HepG2 (cell line): Measurements from ENCODE around the gene HLF. TPM values are rescaled to one million over a fixed set of nuclear protein-coding genes. Genes with fewer than 3 reads are reported as not detected.
A peak's percentile ranks its signal among the peaks of the same experiment; 100 is the strongest.

ENCODE experiments used
- CBX5 ChIP-seq: sonication (generic); formaldehyde crosslinking; IDR thresholded peaks from 2 replicates; pipeline ENCODE4 v1.4.0; 2020; ENCODE audit warnings: missing genetic modification reagents, borderline replicate concordance
- CSRNP2 ChIP-seq: sonication (generic); formaldehyde crosslinking; conservative IDR thresholded peaks from 2 replicates; pipeline ENCODE4 v1.8.0; 2022; ENCODE audit warnings: low read depth, missing genetic modification reagents
- GLI4 ChIP-seq: sonication (generic); formaldehyde crosslinking; IDR thresholded peaks from 2 replicates; pipeline ENCODE4 v1.5.1; 2020; ENCODE audit warnings: missing genetic modification reagents, mild to moderate bottlenecking, moderate library complexity, borderline replicate concordance
- HMGXB4 ChIP-seq, 2 experiments: sonication (generic) in 1 of 2; formaldehyde crosslinking in 1 of 2; IDR thresholded peaks; 2 replicates each; pipeline versions ENCODE4 v1.4.0 to v1.6.1; 2018 to 2020; ENCODE audit warnings: missing genetic modification reagents in 2 of 2, borderline replicate concordance in 1 of 2, low read depth in 1 of 2, mild to moderate bottlenecking in 1 of 2, missing biosample characterization in 1 of 2
- KDM5A ChIP-seq: fragments of 200-600 bp; sonication (generic); IDR thresholded peaks from 2 replicates; pipeline ENCODE4 v1.7.0; 2018; ENCODE audit warnings: antibody characterized with exemption, mild to moderate bottlenecking, low read length, borderline replicate concordance
- MAFG ChIP-seq: sonication (generic); formaldehyde crosslinking; IDR thresholded peaks from 2 replicates; pipeline ENCODE4 v1.5.1; 2020; ENCODE audit warnings: mild to moderate bottlenecking, missing genetic modification reagents
- MEF2D ChIP-seq: sonication (generic); formaldehyde crosslinking; IDR thresholded peaks from 2 replicates; pipeline ENCODE4 v1.5.1; 2020; ENCODE audit warnings: mild to moderate bottlenecking, missing genetic modification reagents
- NR3C1 ChIP-seq: sonication (generic); formaldehyde crosslinking; IDR thresholded peaks from 2 replicates; pipeline ENCODE4 v1.4.0; 2020; ENCODE audit warnings: missing genetic modification reagents
- RBM22 ChIP-seq: fragments of 200-400 bp; formaldehyde crosslinking; optimal IDR thresholded peaks from 2 replicates; pipeline ENCODE3; 2017; ENCODE audit warnings: mild to moderate bottlenecking, low read length, moderate library complexity
- SKI ChIP-seq: fragments of 450-650 bp; IDR thresholded peaks from one replicate; pipeline ENCODE4 v1.6.1; 2018; ENCODE audit warnings: mild to moderate bottlenecking; ENCODE audit not compliant: partially characterized antibody
- TAF1 ChIP-seq: sonication (generic); formaldehyde crosslinking; IDR thresholded peaks from 2 replicates; pipeline ENCODE4 v1.4.0; 2020; ENCODE audit warnings: missing genetic modification reagents
- YEATS4 ChIP-seq: sonication (generic); formaldehyde crosslinking; IDR thresholded peaks from 2 replicates; pipeline ENCODE4 v1.4.0; 2020; ENCODE audit warnings: missing genetic modification reagents, borderline replicate concordance
- ZC3H13 ChIP-seq: sonication (generic); formaldehyde crosslinking; IDR thresholded peaks from 2 replicates; pipeline ENCODE4 v1.8.1; 2023; ENCODE audit warnings: mild to moderate bottlenecking, missing genetic modification reagents, moderate library complexity
- ZFP90 ChIP-seq: sonication (generic); formaldehyde crosslinking; IDR thresholded peaks from 2 replicates; pipeline ENCODE4 v1.8.0; 2022; ENCODE audit warnings: missing genetic modification reagents, mild to moderate bottlenecking, inconsistent platforms, borderline replicate concordance
- ZNF598 ChIP-seq: sonication (generic); formaldehyde crosslinking; IDR thresholded peaks from 2 replicates; pipeline ENCODE4 v1.5.1; 2020; ENCODE audit warnings: mild to moderate bottlenecking, missing genetic modification reagents, borderline replicate concordance
- polyA plus RNA-seq, 8 experiments: library from polyadenylated mRNA; depleted of rRNA in 3 of 8; stranded (reverse) in 7 of 8; unstranded in 1 of 8; fragments of >200 nt; fragmentation: Illumina TruSeq in 4 of 8; extraction: Trizol in 4 of 8; gene quantifications; 2 replicates each; pipeline versions ENCODE4 v1.2.1 to v1.2.3, GENCODE V29; 2011 to 2016; ENCODE audit warnings: low read depth in 4 of 8, missing spikeins in 1 of 8, mixed read lengths in 1 of 8; ENCODE audit not compliant: insufficient read depth in 1 of 8
- total RNA-seq, 5 experiments: library from RNA; depleted of rRNA; stranded (reverse); fragments of >200 nt; fragmentation: Illumina TruSeq; extraction: Trizol; gene quantifications; 2 replicates each; pipeline ENCODE4 v1.2.3, GENCODE V29; 2016; ENCODE audit warnings: low read depth in 1 of 5
- TF ChIP-seq, protein P1 (sequence below): sonication (generic); formaldehyde crosslinking; IDR thresholded peaks from 2 replicates; pipeline ENCODE4 v1.4.0; 2020; ENCODE audit warnings: missing genetic modification reagents
- TF ChIP-seq, protein P2 (sequence below): sonication (generic); formaldehyde crosslinking; IDR thresholded peaks from 2 replicates; pipeline ENCODE4 v1.4.0; 2020; ENCODE audit warnings: missing genetic modification reagents, borderline replicate concordance

HLF gene
- total and polyA plus RNA-seq, 2 of the 13 experiments (the other 11 are each of a cell fraction or from before 2014, with no cell fraction given) = 202 to 346 TPM

GRCh38 chr17:55272711-55273578 is 8.2 kb downstream of the HLF start (continued):
- TF ChIP-seq, protein P1, sequence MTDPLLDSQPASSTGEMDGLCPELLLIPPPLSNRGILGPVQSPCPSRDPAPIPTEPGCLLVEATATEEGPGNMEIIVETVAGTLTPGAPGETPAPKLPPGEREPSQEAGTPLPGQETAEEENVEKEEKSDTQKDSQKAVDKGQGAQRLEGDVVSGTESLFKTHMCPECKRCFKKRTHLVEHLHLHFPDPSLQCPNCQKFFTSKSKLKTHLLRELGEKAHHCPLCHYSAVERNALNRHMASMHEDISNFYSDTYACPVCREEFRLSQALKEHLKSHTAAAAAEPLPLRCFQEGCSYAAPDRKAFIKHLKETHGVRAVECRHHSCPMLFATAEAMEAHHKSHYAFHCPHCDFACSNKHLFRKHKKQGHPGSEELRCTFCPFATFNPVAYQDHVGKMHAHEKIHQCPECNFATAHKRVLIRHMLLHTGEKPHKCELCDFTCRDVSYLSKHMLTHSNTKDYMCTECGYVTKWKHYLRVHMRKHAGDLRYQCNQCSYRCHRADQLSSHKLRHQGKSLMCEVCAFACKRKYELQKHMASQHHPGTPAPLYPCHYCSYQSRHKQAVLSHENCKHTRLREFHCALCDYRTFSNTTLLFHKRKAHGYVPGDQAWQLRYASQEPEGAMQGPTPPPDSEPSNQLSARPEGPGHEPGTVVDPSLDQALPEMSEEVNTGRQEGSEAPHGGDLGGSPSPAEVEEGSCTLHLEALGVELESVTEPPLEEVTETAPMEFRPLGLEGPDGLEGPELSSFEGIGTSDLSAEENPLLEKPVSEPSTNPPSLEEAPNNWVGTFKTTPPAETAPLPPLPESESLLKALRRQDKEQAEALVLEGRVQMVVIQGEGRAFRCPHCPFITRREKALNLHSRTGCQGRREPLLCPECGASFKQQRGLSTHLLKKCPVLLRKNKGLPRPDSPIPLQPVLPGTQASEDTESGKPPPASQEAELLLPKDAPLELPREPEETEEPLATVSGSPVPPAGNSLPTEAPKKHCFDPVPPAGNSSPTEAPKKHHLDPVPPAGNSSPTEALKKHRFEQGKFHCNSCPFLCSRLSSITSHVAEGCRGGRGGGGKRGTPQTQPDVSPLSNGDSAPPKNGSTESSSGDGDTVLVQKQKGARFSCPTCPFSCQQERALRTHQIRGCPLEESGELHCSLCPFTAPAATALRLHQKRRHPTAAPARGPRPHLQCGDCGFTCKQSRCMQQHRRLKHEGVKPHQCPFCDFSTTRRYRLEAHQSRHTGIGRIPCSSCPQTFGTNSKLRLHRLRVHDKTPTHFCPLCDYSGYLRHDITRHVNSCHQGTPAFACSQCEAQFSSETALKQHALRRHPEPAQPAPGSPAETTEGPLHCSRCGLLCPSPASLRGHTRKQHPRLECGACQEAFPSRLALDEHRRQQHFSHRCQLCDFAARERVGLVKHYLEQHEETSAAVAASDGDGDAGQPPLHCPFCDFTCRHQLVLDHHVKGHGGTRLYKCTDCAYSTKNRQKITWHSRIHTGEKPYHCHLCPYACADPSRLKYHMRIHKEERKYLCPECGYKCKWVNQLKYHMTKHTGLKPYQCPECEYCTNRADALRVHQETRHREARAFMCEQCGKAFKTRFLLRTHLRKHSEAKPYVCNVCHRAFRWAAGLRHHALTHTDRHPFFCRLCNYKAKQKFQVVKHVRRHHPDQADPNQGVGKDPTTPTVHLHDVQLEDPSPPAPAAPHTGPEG = no peak; the same call in 1 of the 2 replicates
- TF ChIP-seq KDM5A (no peak), HMGXB4 (CRISPR knock-in tag; IDR thresholded peaks at IDR 0.05; ENCODE audit: borderline replicate concordance in 1 of 2, low read depth in 1 of 2) (no peak; a peak in 1 of 4 replicates), ZFP90 (0 out of 2 replicates have a peak, but pooled peaks have one; percentile 1), MAFG (CRISPR knock-in tag) (no peak), RBM22 (peak; percentile 80), MEF2D (no peak), YEATS4 (CRISPR knock-in tag) (0 out of 2 replicates have a peak, but pooled peaks have one; percentile 48), CSRNP2 (CRISPR knock-in tag) (no peak), GLI4 (no peak), ZNF598 (no peak), ZC3H13 (no peak; the same call in 1 of the 2 replicates), TAF1 (CRISPR knock-in tag) (0 out of 2 replicates have a peak, but pooled peaks have one; percentile 24), NR3C1 (no peak), SKI (no peak), CBX5 (no peak)
- TF ChIP-seq, protein P2, sequence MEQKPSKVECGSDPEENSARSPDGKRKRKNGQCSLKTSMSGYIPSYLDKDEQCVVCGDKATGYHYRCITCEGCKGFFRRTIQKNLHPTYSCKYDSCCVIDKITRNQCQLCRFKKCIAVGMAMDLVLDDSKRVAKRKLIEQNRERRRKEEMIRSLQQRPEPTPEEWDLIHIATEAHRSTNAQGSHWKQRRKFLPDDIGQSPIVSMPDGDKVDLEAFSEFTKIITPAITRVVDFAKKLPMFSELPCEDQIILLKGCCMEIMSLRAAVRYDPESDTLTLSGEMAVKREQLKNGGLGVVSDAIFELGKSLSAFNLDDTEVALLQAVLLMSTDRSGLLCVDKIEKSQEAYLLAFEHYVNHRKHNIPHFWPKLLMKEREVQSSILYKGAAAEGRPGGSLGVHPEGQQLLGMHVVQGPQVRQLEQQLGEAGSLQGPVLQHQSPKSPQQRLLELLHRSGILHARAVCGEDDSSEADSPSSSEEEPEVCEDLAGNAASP (CRISPR knock-in tag) = no peak
